WTC11 (cell line): ENCODE measurements around the gene ANKFN1.

ENCODE experiments used
- ATF2 ChIP-seq: sonication (generic); formaldehyde crosslinking; IDR thresholded peaks from 2 replicates; pipeline ENCODE4 v1.8.1; 2022; ENCODE audit warnings: low read depth, missing genetic modification reagents, borderline replicate concordance
- CTCF ChIP-seq: fragments of 200-600 bp; IDR thresholded peaks from 2 replicates; pipeline ENCODE4 v1.8.0; 2022; ENCODE audit warnings: antibody characterized with exemption
- ELF4 ChIP-seq: sonication (generic); formaldehyde crosslinking; IDR thresholded peaks from 2 replicates; pipeline ENCODE4 v1.8.1; 2022; ENCODE audit warnings: low read depth, mild to moderate bottlenecking, moderate library complexity, missing genetic modification reagents
- HMGXB4 ChIP-seq: sonication (generic); formaldehyde crosslinking; IDR thresholded peaks from 2 replicates; pipeline ENCODE4 v1.8.1; 2023; ENCODE audit warnings: mild to moderate bottlenecking, moderate library complexity, missing genetic modification reagents
- IRF2 ChIP-seq: sonication (generic); formaldehyde crosslinking; IDR thresholded peaks from 2 replicates; pipeline ENCODE4 v1.8.0; 2022; ENCODE audit warnings: low read depth, missing genetic modification reagents, borderline replicate concordance
- JUN ChIP-seq: sonication (generic); formaldehyde crosslinking; IDR thresholded peaks from 2 replicates; pipeline ENCODE4 v1.8.0; 2023; ENCODE audit warnings: mild to moderate bottlenecking, missing genetic modification reagents
- SP1 ChIP-seq: sonication (generic); formaldehyde crosslinking; conservative IDR thresholded peaks from 2 replicates; pipeline ENCODE4 v1.8.1; 2022; ENCODE audit warnings: missing genetic modification reagents
- TP53 ChIP-seq: sonication (generic); formaldehyde crosslinking; IDR thresholded peaks from 2 replicates; pipeline ENCODE4 v1.8.1; 2023; ENCODE audit warnings: mild to moderate bottlenecking, missing genetic modification reagents
- USF1 ChIP-seq: sonication (generic); formaldehyde crosslinking; IDR thresholded peaks from 2 replicates; pipeline ENCODE4 v1.8.0; 2022; ENCODE audit warnings: mild to moderate bottlenecking, missing genetic modification reagents
- ZNF121 ChIP-seq: sonication (generic); formaldehyde crosslinking; IDR thresholded peaks from 2 replicates; pipeline ENCODE4 v1.8.0; 2023; ENCODE audit warnings: missing genetic modification reagents

GRCh38 chr17:56506349-56506748, 353.1 kb downstream of the ANKFN1 start:
- TF ChIP-seq ELF4 (no peak), IRF2 (CRISPR knock-in tag) (no peak), TP53 (CRISPR knock-in tag) (no peak), USF1 (CRISPR knock-in tag) (no peak), CTCF (no peak), ZNF121 (CRISPR knock-in tag) (no peak), HMGXB4 (CRISPR knock-in tag) (no peak), JUN (no peak), SP1 (CRISPR knock-in tag) (no peak), ATF2 (no peak)
